T-helper 1 cell (primary cell): ENCODE measurements around the gene TP53I11.
A peak's percentile ranks its signal among the peaks of the same experiment; 100 is the strongest.

Experiments used
- DNase-seq, 5 donors: peaks; one replicate each; pipeline ENCODE4 v3.0.0-alpha.2; 2012 to 2020

TP53I11 gene

GRCh38 chr11:44938066-44938691 lies 12.5 kb downstream of the TP53I11 start:
- DNase-seq, result no peak

- no peak for DNase-seq
These were observed 13.6 kb downstream of the TP53I11 start for GRCh38 chr11:44936951-44937543.

GRCh38 chr11:44936525-44936924 lies 14.2 kb downstream of the TP53I11 start:
- DNase-seq, result peak; percentile 56 to 78 (median 68)

- DNase-seq, result no peak
These were observed 15.9 kb downstream of the TP53I11 start for GRCh38 chr11:44934735-44935250.

GRCh38 chr11:44934110-44934509 lies 16.6 kb downstream of the TP53I11 start:
- no peak for DNase-seq

- no peak for DNase-seq
These were observed 19.2 kb downstream of the TP53I11 start for GRCh38 chr11:44931466-44931865.

- no peak for DNase-seq
These were observed 19.9 kb downstream of the TP53I11 start for GRCh38 chr11:44930588-44931302.

GRCh38 chr11:44928816-44929215 lies 21.9 kb downstream of the TP53I11 start:
- DNase-seq, result no peak

GRCh38 chr11:44928144-44928543 lies 22.5 kb downstream of the TP53I11 start:
- DNase-seq, result no peak

- DNase-seq, result peak; percentile 12 to 48 (median 34)
These were observed 23.5 kb downstream of the TP53I11 start for GRCh38 chr11:44927174-44927661.

GRCh38 chr11:44926036-44926435 lies 24.6 kb downstream of the TP53I11 start:
- DNase-seq, result no peak

- DNase-seq, result no peak
These were observed 26.9 kb downstream of the TP53I11 start for GRCh38 chr11:44923806-44924205.

GRCh38 chr11:44923115-44923514 lies 27.6 kb downstream of the TP53I11 start:
- DNase-seq, result no peak

- no peak for DNase-seq
These were observed 30.2 kb downstream of the TP53I11 start for GRCh38 chr11:44920451-44920850.

- DNase-seq, result no peak
These were observed 32.9 kb downstream of the TP53I11 start for GRCh38 chr11:44917741-44918140.

GRCh38 chr11:44916801-44917385 lies 33.8 kb downstream of the TP53I11 start:
- DNase-seq, result no peak

- no peak for DNase-seq
These were observed 34.4 kb downstream of the TP53I11 start for GRCh38 chr11:44916331-44916730.

- DNase-seq, result no peak
These were observed 35.1 kb downstream of the TP53I11 start for GRCh38 chr11:44915621-44916020.

- no peak for DNase-seq
These were observed 35.7 kb downstream of the TP53I11 start for GRCh38 chr11:44915004-44915403.

- DNase-seq, result no peak
These were observed 36.6 kb downstream of the TP53I11 start for GRCh38 chr11:44914105-44914504.

GRCh38 chr11:44913502-44913901 lies 37.2 kb downstream of the TP53I11 start:
- DNase-seq, result no peak

GRCh38 chr11:44912270-44912987 lies 38.3 kb downstream of the TP53I11 start:
- no peak for DNase-seq
